HFF-Myc (cell line): Measurements from ENCODE around the gene ACOT9.
A peak's percentile ranks its signal among the peaks of the same experiment; 100 is the strongest.

ENCODE experiments used
- DNase-seq: peaks from one replicate; pipeline ENCODE4 v3.0.0-alpha.2; 2011; ENCODE audit warnings: low read depth; ENCODE audit errors: extremely low read depth
- H3K4me3 ChIP-seq: replicated peaks from 2 replicates; pipeline ENCODE4 v1.5.1; 2011; ENCODE audit warnings: low read depth, mild to moderate bottlenecking, control low read depth, low read length
- CTCF ChIP-seq: IDR thresholded peaks from 2 replicates; pipeline ENCODE4 v1.5.1; 2012; ENCODE audit warnings: mild to moderate bottlenecking, low read depth, low read length, control low read depth; ENCODE audit errors: missing control alignments

ACOT9 gene

GRCh38 chrX:23786268-23786815, 43.3 kb upstream of the ACOT9 start:
- H3K4me3 ChIP-seq, result no peak overlapping the region
- DNase-seq, result no peak
- TF ChIP-seq CTCF, result no peak

GRCh38 chrX:23785580-23785979, 42.5 kb upstream of the ACOT9 start:
- H3K4me3 ChIP-seq, result no peak overlapping the region
- DNase-seq, result no peak
- no peak for TF ChIP-seq CTCF

GRCh38 chrX:23784470-23785331, 41.6 kb upstream of the ACOT9 start:
- H3K4me3 ChIP-seq, result peak overlapping the region; percentile 62
- no peak for TF ChIP-seq CTCF
- no peak for DNase-seq

GRCh38 chrX:23783589-23784469, 40.8 kb upstream of the ACOT9 start:
- no peak for DNase-seq
- TF ChIP-seq CTCF, result no peak

GRCh38 chrX:23782863-23783588, 40.0 kb upstream of the ACOT9 start, which contains the start of gene SAT1:
TSS of gene SAT1 (plus strand) at chrX:23783173. CDS start at chrX:23783352, 179 bp downstream.
- peak; percentile 60 for DNase-seq
- peak; percentile 67 for TF ChIP-seq CTCF
- H3K4me3 ChIP-seq, result peak within 1 kb of the TSS; percentile 62

More at GRCh38 chrX:23783589-23784469, 40.8 kb upstream of the ACOT9 start:
- peak overlapping the region; percentile 62 for H3K4me3 ChIP-seq

GRCh38 chrX:23782455-23782854, 39.4 kb upstream of the ACOT9 start:
- TF ChIP-seq CTCF, result no peak
- no peak for DNase-seq
- no peak overlapping the region for H3K4me3 ChIP-seq
